Measurements from ENCODE around the gene KTI12.

- TF ChIP-seq, protein P1, sequence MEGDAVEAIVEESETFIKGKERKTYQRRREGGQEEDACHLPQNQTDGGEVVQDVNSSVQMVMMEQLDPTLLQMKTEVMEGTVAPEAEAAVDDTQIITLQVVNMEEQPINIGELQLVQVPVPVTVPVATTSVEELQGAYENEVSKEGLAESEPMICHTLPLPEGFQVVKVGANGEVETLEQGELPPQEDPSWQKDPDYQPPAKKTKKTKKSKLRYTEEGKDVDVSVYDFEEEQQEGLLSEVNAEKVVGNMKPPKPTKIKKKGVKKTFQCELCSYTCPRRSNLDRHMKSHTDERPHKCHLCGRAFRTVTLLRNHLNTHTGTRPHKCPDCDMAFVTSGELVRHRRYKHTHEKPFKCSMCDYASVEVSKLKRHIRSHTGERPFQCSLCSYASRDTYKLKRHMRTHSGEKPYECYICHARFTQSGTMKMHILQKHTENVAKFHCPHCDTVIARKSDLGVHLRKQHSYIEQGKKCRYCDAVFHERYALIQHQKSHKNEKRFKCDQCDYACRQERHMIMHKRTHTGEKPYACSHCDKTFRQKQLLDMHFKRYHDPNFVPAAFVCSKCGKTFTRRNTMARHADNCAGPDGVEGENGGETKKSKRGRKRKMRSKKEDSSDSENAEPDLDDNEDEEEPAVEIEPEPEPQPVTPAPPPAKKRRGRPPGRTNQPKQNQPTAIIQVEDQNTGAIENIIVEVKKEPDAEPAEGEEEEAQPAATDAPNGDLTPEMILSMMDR (IDR thresholded peaks at IDR 0.05; ENCODE audit: insufficient read depth, low read length) = no peak
- TF ChIP-seq, protein P2, sequence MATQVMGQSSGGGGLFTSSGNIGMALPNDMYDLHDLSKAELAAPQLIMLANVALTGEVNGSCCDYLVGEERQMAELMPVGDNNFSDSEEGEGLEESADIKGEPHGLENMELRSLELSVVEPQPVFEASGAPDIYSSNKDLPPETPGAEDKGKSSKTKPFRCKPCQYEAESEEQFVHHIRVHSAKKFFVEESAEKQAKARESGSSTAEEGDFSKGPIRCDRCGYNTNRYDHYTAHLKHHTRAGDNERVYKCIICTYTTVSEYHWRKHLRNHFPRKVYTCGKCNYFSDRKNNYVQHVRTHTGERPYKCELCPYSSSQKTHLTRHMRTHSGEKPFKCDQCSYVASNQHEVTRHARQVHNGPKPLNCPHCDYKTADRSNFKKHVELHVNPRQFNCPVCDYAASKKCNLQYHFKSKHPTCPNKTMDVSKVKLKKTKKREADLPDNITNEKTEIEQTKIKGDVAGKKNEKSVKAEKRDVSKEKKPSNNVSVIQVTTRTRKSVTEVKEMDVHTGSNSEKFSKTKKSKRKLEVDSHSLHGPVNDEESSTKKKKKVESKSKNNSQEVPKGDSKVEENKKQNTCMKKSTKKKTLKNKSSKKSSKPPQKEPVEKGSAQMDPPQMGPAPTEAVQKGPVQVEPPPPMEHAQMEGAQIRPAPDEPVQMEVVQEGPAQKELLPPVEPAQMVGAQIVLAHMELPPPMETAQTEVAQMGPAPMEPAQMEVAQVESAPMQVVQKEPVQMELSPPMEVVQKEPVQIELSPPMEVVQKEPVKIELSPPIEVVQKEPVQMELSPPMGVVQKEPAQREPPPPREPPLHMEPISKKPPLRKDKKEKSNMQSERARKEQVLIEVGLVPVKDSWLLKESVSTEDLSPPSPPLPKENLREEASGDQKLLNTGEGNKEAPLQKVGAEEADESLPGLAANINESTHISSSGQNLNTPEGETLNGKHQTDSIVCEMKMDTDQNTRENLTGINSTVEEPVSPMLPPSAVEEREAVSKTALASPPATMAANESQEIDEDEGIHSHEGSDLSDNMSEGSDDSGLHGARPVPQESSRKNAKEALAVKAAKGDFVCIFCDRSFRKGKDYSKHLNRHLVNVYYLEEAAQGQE (IDR thresholded peaks at IDR 0.05; ENCODE audit: insufficient replicate concordance, low read depth) = no peak
Observed at GRCh38 chr1:52063192-52063591, 29.6 kb upstream of the KTI12 start.
